GM21786 (cell line): Measurements from ENCODE around the gene CPEB2.
"Not testable (repeated sequence)": the region's sequence is repeated elsewhere in the genome, so short reads cannot be mapped to it uniquely, and the experiment has no call there.

Source experiments
- ATAC-seq: cut with Tn5 transposase; IDR thresholded peaks from one replicate; pipeline ENCODE4 v1.9.1; 2021; ENCODE audit not compliant: unreplicated experiment

CPEB2 gene

GRCh38 chr4:15043922-15044321 is 41.6 kb downstream of the CPEB2 start:
- no peak for ATAC-seq

GRCh38 chr4:15054541-15054940 is 52.3 kb downstream of the CPEB2 start:
- ATAC-seq, result no peak

- ATAC-seq, result no peak
These were observed 57.9 kb downstream of the CPEB2 start for GRCh38 chr4:15060213-15060612.

GRCh38 chr4:15063341-15063740 is 61.1 kb downstream of the CPEB2 start:
- no peak for ATAC-seq

- ATAC-seq, result no peak
These were observed 63.2 kb downstream of the CPEB2 start for GRCh38 chr4:15065516-15065915.

- ATAC-seq, result no peak
These were observed 63.9 kb downstream of the CPEB2 start for GRCh38 chr4:15066140-15066539.

- ATAC-seq, result no peak
These were observed 66.0 kb downstream of the CPEB2 start for GRCh38 chr4:15068298-15068697.

- ATAC-seq, result no peak
These were observed 73.6 kb downstream of the CPEB2 start for GRCh38 chr4:15075875-15076274.

- no peak for ATAC-seq
These were observed 75.7 kb downstream of the CPEB2 start for GRCh38 chr4:15077969-15078368.

GRCh38 chr4:15078682-15079642 is 76.7 kb downstream of the CPEB2 start:
- ATAC-seq, result no peak

- ATAC-seq, result no peak
These were observed 82.5 kb downstream of the CPEB2 start for GRCh38 chr4:15084780-15085179.

GRCh38 chr4:15085762-15086161 is 83.5 kb downstream of the CPEB2 start:
- not testable (repeated sequence) for ATAC-seq

GRCh38 chr4:15086259-15086658 is 84.0 kb downstream of the CPEB2 start:
- ATAC-seq, result not testable (repeated sequence)

GRCh38 chr4:15088394-15089035 is 86.2 kb downstream of the CPEB2 start:
- ATAC-seq, result no peak

GRCh38 chr4:15089979-15090378 is 87.7 kb downstream of the CPEB2 start:
- no peak for ATAC-seq

GRCh38 chr4:15100380-15100779 is 98.1 kb downstream of the CPEB2 start:
- ATAC-seq, result no peak

GRCh38 chr4:15100994-15101695 is 98.9 kb downstream of the CPEB2 start:
- no peak for ATAC-seq

GRCh38 chr4:15104825-15105224 is 102.5 kb downstream of the CPEB2 start:
- no peak for ATAC-seq

- no peak for ATAC-seq
These were observed 104.1 kb downstream of the CPEB2 start for GRCh38 chr4:15106399-15106798.

- no peak for ATAC-seq
These were observed 107.3 kb downstream of the CPEB2 start for GRCh38 chr4:15109600-15109999.

- no peak for ATAC-seq
These were observed 107.9 kb downstream of the CPEB2 start for GRCh38 chr4:15110120-15110571.
